HUES64 (cell line): ENCODE results near the gene TMEM140.
"Not testable (repeated sequence)": the region's sequence is repeated elsewhere in the genome, so short reads cannot be mapped to it uniquely, and the experiment has no call there.

ENCODE experiments used
- H3K27ac ChIP-seq: 2 replicates; pipeline ENCODE4 v1.7.0; 2013; ENCODE audit warnings: low read depth, low read length, inconsistent platforms
- H3K27me3 ChIP-seq: 2 replicates; pipeline ENCODE4 v1.6.1; 2013; ENCODE audit warnings: mild to moderate bottlenecking, low read length; ENCODE audit not compliant: insufficient read depth
- H3K36me3 ChIP-seq: 2 replicates; pipeline ENCODE4 v1.6.1; 2013; ENCODE audit warnings: mild to moderate bottlenecking, low read length; ENCODE audit not compliant: insufficient read depth
- H3K4me1 ChIP-seq: 2 replicates; pipeline ENCODE4 v1.6.1; 2013; ENCODE audit warnings: mild to moderate bottlenecking, low read length, moderate library complexity; ENCODE audit not compliant: insufficient read depth
- H3K4me3 ChIP-seq: 2 replicates; pipeline ENCODE4 v1.5.1; 2013; ENCODE audit warnings: mild to moderate bottlenecking, low read length, moderate library complexity
- H3K9ac ChIP-seq: 2 replicates; pipeline ENCODE4 v1.6.1; 2013; ENCODE audit warnings: mild to moderate bottlenecking, low read depth, low read length
- H3K9me3 ChIP-seq: 2 replicates; pipeline ENCODE4 v1.6.1; 2013; ENCODE audit warnings: low read depth, low read length; ENCODE audit not compliant: insufficient read depth
- WGBS: fragments of 150-250, 120-280 bp; methylation state at CpG from one replicate; pipeline ENCODE4 v1.1.7; 2013; ENCODE audit warnings: missing lambda C conversion rate; 5-methylcytosine and 5-hydroxymethylcytosine counted together

TMEM140 gene

GRCh38 chr7:135208102-135208793 is 60.4 kb downstream of the TMEM140 start:
- no peak overlapping the region for H3K27ac ChIP-seq
- no peak overlapping the region for H3K9ac ChIP-seq
- H3K36me3 ChIP-seq = peaks cover 5% of the 10 kb centered on the region
- 94% methylated on average over 6 of the region's 6 CpGs for WGBS
- H3K27me3 ChIP-seq = peaks cover 9% of the 10 kb centered on the region
- H3K9me3 ChIP-seq = no peaks in the 10 kb centered on the region
- no peaks in the 10 kb centered on the region for H3K4me1 ChIP-seq
- H3K4me3 ChIP-seq = no peak overlapping the region

GRCh38 chr7:135209225-135209834 is 61.5 kb downstream of the TMEM140 start:
- Histone ChIP-seq H3K4me3 (no peak overlapping the region), H3K27me3 (peaks cover 9% of the 10 kb centered on the region), H3K9ac (no peak overlapping the region), H3K9me3 (no peaks in the 10 kb centered on the region), H3K4me1 (no peaks in the 10 kb centered on the region), H3K27ac (no peak overlapping the region), H3K36me3 (peaks cover 4% of the 10 kb centered on the region; the same call in 1 of the 2 replicates)
- 98% methylated on average over 6 of the region's 7 CpGs for WGBS

DNA sequence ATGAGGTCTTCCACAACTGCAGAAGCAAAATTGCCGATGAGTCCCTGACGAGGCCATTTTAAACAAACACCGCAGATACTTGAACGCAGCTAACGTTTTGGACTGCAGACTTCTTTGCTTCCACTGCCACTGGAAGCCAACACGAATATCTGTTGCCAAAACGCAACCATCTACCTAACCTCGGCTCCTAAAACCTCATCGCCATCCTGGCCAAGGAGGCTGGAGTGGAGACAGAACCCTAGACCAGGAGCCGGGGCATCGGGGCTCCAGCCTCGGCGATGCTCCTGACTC is 63.0 kb downstream of the TMEM140 start:
- Histone ChIP-seq H3K27ac (no peak overlapping the region), H3K9me3 (no peaks in the 10 kb centered on the region), H3K27me3 (peaks cover 9% of the 10 kb centered on the region), H3K36me3 (no peaks in the 10 kb centered on the region), H3K9ac (peak overlapping the region; percentile 79), H3K4me3 (peak overlapping the region; percentile 93), H3K4me1 (no peaks in the 10 kb centered on the region)
- whole genome bisulfite sequencing = 10% methylated on average over 13 of the region's 13 CpGs

DNA sequence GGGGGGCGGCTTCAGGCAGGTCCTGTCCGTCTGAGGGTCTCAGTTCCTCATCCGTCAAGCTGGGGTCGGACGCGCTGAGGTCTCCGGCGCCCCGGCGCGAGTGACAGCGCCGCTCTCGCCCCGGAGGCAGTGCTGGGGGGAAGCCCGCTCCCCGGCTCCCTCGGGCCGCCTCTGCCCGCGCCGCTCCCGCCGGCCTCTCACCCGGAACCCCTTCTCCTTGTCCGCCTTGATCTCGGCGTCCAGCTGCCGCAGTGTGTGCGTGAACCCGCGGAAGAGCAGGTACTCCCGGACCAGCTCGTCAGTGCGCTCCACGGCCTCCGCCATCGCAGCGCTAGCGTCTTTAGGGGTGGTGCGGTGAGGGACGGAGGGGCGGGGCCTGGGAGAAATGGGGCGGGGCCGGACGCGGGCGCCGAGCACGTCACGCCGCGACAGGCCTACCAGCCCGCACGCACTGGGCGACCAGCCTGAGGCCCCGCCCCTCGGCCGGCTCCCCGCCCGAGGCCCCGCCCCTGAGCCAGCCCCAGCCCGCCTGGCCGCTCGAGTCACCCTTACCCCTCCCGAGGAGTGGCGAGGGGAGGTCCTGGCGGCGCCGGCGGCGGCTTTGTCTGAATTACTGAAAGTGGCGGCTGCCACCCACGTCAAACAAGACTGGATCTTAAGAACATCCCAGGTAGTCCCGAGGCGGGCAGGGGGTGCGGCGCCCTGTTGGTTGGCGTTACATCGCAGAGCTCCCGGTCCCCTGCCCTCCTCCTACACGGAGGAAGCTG is 63.5 kb downstream of the TMEM140 start, which contains the start of gene WDR91:
TSS of gene WDR91 (minus strand) at position 348 of the 767 bp plus-strand sequence. CDS start at position 324, 24 bp downstream.
- Histone ChIP-seq H3K9me3 (no peaks in the 10 kb centered on the region), H3K27ac (0 out of 2 replicates have a peak within 1 kb of the TSS, but pooled peaks have one; percentile 61), H3K4me3 (peak within 1 kb of the TSS; percentile 93), H3K27me3 (peaks cover 9% of the 10 kb centered on the region), H3K36me3 (no peaks in the 10 kb centered on the region), H3K4me1 (no peaks in the 10 kb centered on the region), H3K9ac (peak within 1 kb of the TSS; percentile 86)
- under 1% methylated on average over 82 of the region's 82 CpGs for WGBS

- not testable (repeated sequence) for H3K9me3 ChIP-seq, H3K27me3 ChIP-seq, H3K36me3 ChIP-seq, H3K4me1 ChIP-seq
- Histone ChIP-seq H3K27ac (0 out of 2 replicates have a peak overlapping the region, but pooled peaks have one; percentile 61), H3K4me3 (peak overlapping the region; percentile 93), H3K9ac (peak overlapping the region; percentile 86)
- 72% methylated on average over 30 of the region's 30 CpGs for WGBS
Measured at GRCh38 chr7:135211946-135212685, 64.2 kb downstream of the TMEM140 start.

DNA sequence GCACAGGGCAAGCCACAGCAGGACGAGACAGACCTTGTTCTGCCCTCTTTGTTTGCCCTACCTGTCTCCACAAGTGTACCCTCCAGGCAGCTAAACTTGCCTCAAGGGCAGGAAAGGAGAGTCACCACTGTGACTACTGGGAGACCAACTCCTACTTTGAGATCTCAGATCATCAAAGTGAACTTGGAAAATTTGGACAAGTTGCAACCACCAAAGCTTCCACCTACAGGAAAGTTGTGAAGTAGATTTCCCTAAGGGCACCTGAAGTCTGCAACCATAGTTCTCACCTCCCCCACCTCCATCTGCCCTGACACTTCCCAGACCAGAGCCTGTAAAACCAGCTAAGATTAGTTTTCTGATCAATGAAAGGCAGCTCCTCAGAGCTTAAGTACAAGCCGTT is 66.0 kb downstream of the TMEM140 start:
- Histone ChIP-seq H3K27me3 (peaks cover 9% of the 10 kb centered on the region), H3K9ac (no peak overlapping the region), H3K4me1 (no peaks in the 10 kb centered on the region), H3K27ac (no peak overlapping the region), H3K36me3 (no peaks in the 10 kb centered on the region), H3K9me3 (no peaks in the 10 kb centered on the region), H3K4me3 (no peak overlapping the region)
- 84% methylated on average over 2 of the region's 2 CpGs for WGBS

- no peaks in the 10 kb centered on the region for H3K4me1 ChIP-seq
- H3K36me3 ChIP-seq = no peaks in the 10 kb centered on the region
- peaks cover 9% of the 10 kb centered on the region for H3K27me3 ChIP-seq
- WGBS = 94% methylated on average over 4 of the region's 4 CpGs
- no peak overlapping the region for H3K4me3 ChIP-seq
- H3K27ac ChIP-seq = no peak overlapping the region
- H3K9me3 ChIP-seq = no peaks in the 10 kb centered on the region
- H3K9ac ChIP-seq = no peak overlapping the region
Measured at GRCh38 chr7:135215180-135215579, 67.3 kb downstream of the TMEM140 start.

DNA sequence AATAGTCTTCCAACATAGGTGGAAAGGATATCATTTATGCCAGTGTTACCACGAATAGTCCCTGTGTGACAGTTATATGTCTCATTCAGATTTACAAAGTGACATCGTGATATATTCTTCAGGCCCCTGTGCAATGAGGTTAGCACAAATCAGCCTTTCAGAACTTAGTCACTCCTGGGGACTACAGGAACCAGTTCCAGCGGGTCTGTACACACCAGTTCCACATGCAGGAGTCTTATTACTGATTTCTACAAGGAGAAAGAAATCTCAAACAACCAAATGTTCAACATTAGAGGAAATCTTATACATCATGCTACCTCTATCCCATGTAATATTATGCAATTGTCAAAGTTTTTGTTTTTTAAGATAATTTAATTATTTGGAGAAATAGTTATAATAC is 67.8 kb downstream of the TMEM140 start:
- Histone ChIP-seq H3K27me3 (peaks cover 3% of the 10 kb centered on the region), H3K27ac (no peak overlapping the region), H3K36me3 (no peaks in the 10 kb centered on the region), H3K9me3 (0 out of 2 replicates have a peak, but pooled peaks cover 2% of the 10 kb centered on the region), H3K9ac (no peak overlapping the region), H3K4me1 (no peaks in the 10 kb centered on the region), H3K4me3 (no peak overlapping the region)
- 85% methylated on average over 3 of the region's 3 CpGs for WGBS
